Neuronal stem cell (in vitro differentiated cells): ENCODE data around the gene TBC1D12.

Experiments
- DNase-seq: peaks from one replicate; pipeline ENCODE4 v3.0.0-alpha.2; 2013; ENCODE audit warnings: low spot score
- H2AFZ ChIP-seq: one replicate; pipeline ENCODE4 v1.6.1; 2013; ENCODE audit warnings: mild to moderate bottlenecking, low read length, inconsistent platforms
- H2AK5ac ChIP-seq: 2 replicates; pipeline ENCODE4 v1.6.1; 2013; ENCODE audit warnings: low read depth, mild to moderate bottlenecking, inconsistent platforms, low read length, moderate library complexity, mixed read lengths
- H2BK120ac ChIP-seq: 2 replicates; pipeline ENCODE4 v1.6.1; 2013; ENCODE audit warnings: low read depth, mild to moderate bottlenecking, inconsistent platforms, low read length, moderate library complexity, mixed read lengths
- H2BK12ac ChIP-seq: one replicate; pipeline ENCODE4 v1.6.1; 2013; ENCODE audit warnings: low read length, inconsistent platforms
- H2BK15ac ChIP-seq: 2 replicates; pipeline ENCODE4 v1.6.1; 2013; ENCODE audit warnings: mild to moderate bottlenecking, low read length, inconsistent platforms, mixed read lengths
- H2BK5ac ChIP-seq: one replicate; pipeline ENCODE4 v1.6.1; 2013; ENCODE audit warnings: inconsistent platforms, mild to moderate bottlenecking, low read length, moderate library complexity
- H3K14ac ChIP-seq: one replicate; pipeline ENCODE4 v1.6.1; 2013; ENCODE audit warnings: low read length, inconsistent platforms
- H3K18ac ChIP-seq: 2 replicates; pipeline ENCODE4 v1.6.1; 2013; ENCODE audit warnings: low read length, inconsistent platforms
- H3K23ac ChIP-seq: 2 replicates; pipeline ENCODE4 v1.6.1; 2013; ENCODE audit warnings: low read depth, mild to moderate bottlenecking, mixed read lengths, low read length, inconsistent platforms; ENCODE audit not compliant: poor library complexity
- H3K27ac ChIP-seq: replicated peaks from 3 replicates; pipeline ENCODE4 v1.5.1; 2013; ENCODE audit warnings: low read length, inconsistent platforms
- H3K27me3 ChIP-seq, 3 experiments: 2 replicates each; pipeline ENCODE4 v1.6.1; 2013; ENCODE audit warnings: low read length in 3 of 3, mild to moderate bottlenecking in 2 of 3, inconsistent platforms in 1 of 3, low read depth in 1 of 3, mixed read lengths in 1 of 3, moderate library complexity in 1 of 3; ENCODE audit not compliant: control insufficient read depth in 3 of 3, insufficient read depth in 3 of 3
- H3K36me3 ChIP-seq, 2 donors: replicated peaks in 1 of 2; 2 replicates each; pipeline ENCODE4 v1.6.1; 2013; ENCODE audit warnings: low read length in 2 of 2; ENCODE audit not compliant: control insufficient read depth in 2 of 2, insufficient read depth in 2 of 2
- H3K4ac ChIP-seq: 2 replicates; pipeline ENCODE4 v1.6.1; 2013; ENCODE audit warnings: inconsistent platforms, mild to moderate bottlenecking, low read length, moderate library complexity
- H3K4me1 ChIP-seq, 2 donors: 1 replicate in 1 of 2; 2 replicates in 1 of 2; pipeline ENCODE4 v1.6.1; 2013; ENCODE audit warnings: low read length in 2 of 2, low read depth in 1 of 2; ENCODE audit not compliant: control insufficient read depth in 2 of 2, insufficient read depth in 1 of 2
- H3K4me2 ChIP-seq: one replicate; pipeline ENCODE4 v1.6.1; 2013; ENCODE audit warnings: mild to moderate bottlenecking, low read length, inconsistent platforms; ENCODE audit not compliant: insufficient read depth, poor library complexity, severe bottlenecking
- H3K4me3 ChIP-seq, 2 donors: 2 replicates each; pipeline ENCODE4 v1.5.1; 2013; ENCODE audit warnings: low read length in 2 of 2, mild to moderate bottlenecking in 2 of 2, inconsistent platforms in 1 of 2, moderate library complexity in 1 of 2
- H3K79me1 ChIP-seq: one replicate; pipeline ENCODE4 v1.6.1; 2013; ENCODE audit warnings: low read depth, mild to moderate bottlenecking, inconsistent platforms, low read length, moderate library complexity
- H3K9ac ChIP-seq: one replicate; pipeline ENCODE4 v1.6.1; 2013; ENCODE audit warnings: mild to moderate bottlenecking, low read depth, low read length, inconsistent platforms; ENCODE audit not compliant: poor library complexity
- H3K9me3 ChIP-seq, 2 donors: replicated peaks in 1 of 2; 2 replicates each; pipeline versions ENCODE3 to v1.6.1; 2013; ENCODE audit warnings: low read length in 2 of 2, mild to moderate bottlenecking in 2 of 2, inconsistent platforms in 1 of 2, low read depth in 1 of 2, mixed read lengths in 1 of 2, moderate library complexity in 1 of 2; ENCODE audit not compliant: control insufficient read depth in 2 of 2, insufficient read depth in 1 of 2
- H4K8ac ChIP-seq: one replicate; pipeline ENCODE4 v1.6.1; 2013; ENCODE audit warnings: low read depth, mild to moderate bottlenecking, inconsistent platforms, low read length, moderate library complexity
- H4K91ac ChIP-seq: one replicate; pipeline ENCODE4 v1.6.1; 2013; ENCODE audit warnings: low read length, low read depth, mild to moderate bottlenecking, inconsistent platforms; ENCODE audit not compliant: poor library complexity
- WGBS, 2 donors: extraction: QIAGEN DNeasy Blood & Tissue Kit; methylation state at CpG; one replicate each; pipeline ENCODE4 v1.1.7; 2013; ENCODE audit warnings: missing lambda C conversion rate in 2 of 2, mixed read lengths in 1 of 2; ENCODE audit not compliant: insufficient read length in 2 of 2, insufficient replicate concordance in 1 of 2; ENCODE audit errors: extremely low coverage in 2 of 2; 5-methylcytosine and 5-hydroxymethylcytosine counted together

TBC1D12 gene

DNA sequence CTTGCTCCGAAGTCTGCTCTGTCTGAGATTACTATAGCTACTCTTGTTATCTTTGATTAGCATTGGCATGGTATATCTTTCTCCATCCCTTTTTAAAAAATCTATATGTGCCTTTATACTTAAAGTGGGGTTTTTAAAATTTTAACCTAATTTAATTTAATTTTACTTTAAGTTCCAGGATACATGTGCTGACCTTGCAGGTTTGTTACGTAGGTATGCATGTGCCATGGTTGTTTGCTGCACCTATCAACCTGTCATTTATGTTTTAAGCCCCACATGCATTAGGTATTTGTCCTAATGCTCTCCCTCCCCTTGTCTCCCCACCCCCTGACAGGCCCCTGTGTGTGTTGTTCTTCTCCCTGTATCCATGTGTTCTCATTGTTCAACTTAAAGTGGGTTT is 54.6 kb downstream of the TBC1D12 start:
- no peak overlapping the region for H3K27ac ChIP-seq
- no peak for DNase-seq
- H3K27me3 ChIP-seq, result no peaks in the 10 kb centered on the region
- no peak overlapping the region for H3K4me3 ChIP-seq
- H4K8ac ChIP-seq, result no peak overlapping the region
- no peak overlapping the region for H2AFZ ChIP-seq
- H3K9ac ChIP-seq, result no peak overlapping the region
- no peak overlapping the region for H2AK5ac ChIP-seq
- H3K9me3 ChIP-seq, result peaks cover 2 to 12% of the 10 kb centered on the region in 2 donors
- no peak overlapping the region for H2BK120ac ChIP-seq
- no peak overlapping the region for H2BK5ac ChIP-seq
- no peaks in the 10 kb centered on the region for H3K36me3 ChIP-seq
- no peak overlapping the region for H3K4me2 ChIP-seq
- H3K18ac ChIP-seq, result no peak overlapping the region
- H3K79me1 ChIP-seq, result peaks cover 2% of the 10 kb centered on the region
- no peak overlapping the region for H3K14ac ChIP-seq
- no peak overlapping the region for H3K23ac ChIP-seq
- no peak overlapping the region for H4K91ac ChIP-seq
- WGBS, 2 donors, result no CpG with 5 or more reads among the region's 2 CpGs
- H3K4me1 ChIP-seq, result no peaks in the 10 kb centered on the region
- no peak overlapping the region for H2BK15ac ChIP-seq
- H3K4ac ChIP-seq, result no peak overlapping the region
- H2BK12ac ChIP-seq, result no peak overlapping the region

DNA sequence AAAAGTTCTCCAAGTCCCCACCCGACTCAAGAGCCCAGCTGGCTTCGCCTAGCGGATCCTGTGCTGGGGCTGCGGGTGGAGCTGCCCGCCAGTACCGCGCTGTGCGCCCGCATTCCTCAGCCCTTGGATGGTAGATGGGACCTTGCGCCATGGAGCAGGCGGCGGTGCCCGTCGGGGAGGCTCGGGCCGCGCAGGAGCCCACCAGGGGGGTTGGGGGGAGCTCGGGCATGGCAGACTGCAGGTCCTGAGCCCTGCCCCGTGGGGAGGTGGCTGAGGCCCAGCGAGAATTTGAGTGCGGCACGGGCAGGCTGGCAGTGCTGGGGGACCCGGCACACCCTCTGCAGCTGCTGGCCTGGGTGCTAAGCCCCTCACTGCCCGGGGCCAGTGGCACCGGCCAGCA is 57.0 kb downstream of the TBC1D12 start:
- H4K91ac ChIP-seq, result no peak overlapping the region
- no peak overlapping the region for H2BK15ac ChIP-seq
- H3K36me3 ChIP-seq, result no peaks in the 10 kb centered on the region
- H3K4me3 ChIP-seq, result peak overlapping the region in 1 of 2 donors; percentile 50
- H2AFZ ChIP-seq, result no peak overlapping the region
- WGBS, 2 donors, result no CpG with 5 or more reads among the region's 25 CpGs
- peak overlapping the region; percentile 3 for H3K23ac ChIP-seq
- H3K4me2 ChIP-seq, result no peak overlapping the region
- no peak overlapping the region for H2BK5ac ChIP-seq
- H3K4ac ChIP-seq, result no peak overlapping the region
- no peak overlapping the region for H3K9ac ChIP-seq
- no peaks in the 10 kb centered on the region for H3K4me1 ChIP-seq
- peak overlapping the region; percentile 41 for H2BK12ac ChIP-seq
- no peak overlapping the region for H3K27ac ChIP-seq
- H2AK5ac ChIP-seq, result no peak overlapping the region
- peaks cover 2% of the 10 kb centered on the region for H3K79me1 ChIP-seq
- H4K8ac ChIP-seq, result no peak overlapping the region
- no peak overlapping the region for H2BK120ac ChIP-seq
- H3K14ac ChIP-seq, result no peak overlapping the region
- H3K18ac ChIP-seq, result no peak overlapping the region
- no peak for DNase-seq
- no peaks in the 10 kb centered on the region for H3K27me3 ChIP-seq
- peaks cover 2 to 13% of the 10 kb centered on the region in 2 donors for H3K9me3 ChIP-seq

DNA sequence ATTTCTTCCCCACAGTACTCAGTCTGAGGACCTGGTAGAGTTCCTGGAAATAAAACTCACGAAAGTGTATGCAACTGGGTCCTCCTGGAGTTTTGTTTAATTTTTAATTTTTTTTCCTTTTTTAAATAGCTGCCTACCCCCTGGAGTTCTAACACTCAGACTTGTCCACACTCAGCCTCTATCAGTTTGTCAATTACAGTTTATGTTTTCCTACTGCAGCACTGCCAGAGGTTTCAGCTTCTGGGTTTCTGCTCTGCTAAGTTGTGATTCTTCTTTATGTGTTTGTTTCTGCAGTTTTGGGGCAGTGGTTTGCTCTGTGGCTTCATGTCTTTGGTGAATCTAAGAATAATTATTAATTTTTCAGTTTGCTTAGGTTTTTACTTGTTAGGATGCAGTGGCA is 59.2 kb downstream of the TBC1D12 start:
- Histone ChIP-seq H2BK120ac (no peak overlapping the region), H3K36me3 (no peaks in the 10 kb centered on the region), H4K8ac (no peak overlapping the region), H3K4me3 (no peak overlapping the region), H3K18ac (no peak overlapping the region), H2AK5ac (no peak overlapping the region), H3K79me1 (peaks cover 2% of the 10 kb centered on the region), H3K27me3 (no peaks in the 10 kb centered on the region), H3K9me3 (peaks cover 2 to 7% of the 10 kb centered on the region in 2 donors), H3K23ac (no peak overlapping the region), H2BK12ac (no peak overlapping the region), H3K14ac (no peak overlapping the region), H3K4me1 (no peaks in the 10 kb centered on the region), H4K91ac (no peak overlapping the region), H3K4me2 (no peak overlapping the region), H2AFZ (no peak overlapping the region), H3K9ac (no peak overlapping the region), H3K4ac (no peak overlapping the region), H2BK5ac (no peak overlapping the region), H3K27ac (no peak overlapping the region), H2BK15ac (no peak overlapping the region)
- no peak for DNase-seq
- no CpG with 5 or more reads among the region's 1 CpG for WGBS, 2 donors

DNA sequence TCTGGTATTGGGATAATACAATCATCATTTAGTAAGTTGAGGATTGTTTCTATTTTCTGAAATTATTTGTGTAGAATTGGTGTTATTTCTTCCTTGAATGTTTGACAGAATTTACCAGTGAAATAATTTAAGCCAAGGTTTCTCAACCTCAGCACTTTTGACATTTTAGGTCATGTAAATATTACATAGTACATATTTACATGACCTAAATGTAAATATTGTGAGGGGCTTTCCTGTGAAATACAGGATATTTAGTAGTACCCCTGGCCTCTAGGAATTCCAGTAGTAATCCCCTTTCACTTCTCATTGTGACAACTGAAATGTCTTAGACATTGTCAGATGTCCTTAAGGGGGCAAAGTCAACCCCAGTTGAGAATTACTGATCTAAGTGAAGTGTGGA is 59.8 kb downstream of the TBC1D12 start:
- Histone ChIP-seq H3K79me1 (peaks cover 2% of the 10 kb centered on the region), H2BK12ac (no peak overlapping the region), H3K9me3 (peaks cover 2 to 7% of the 10 kb centered on the region in 2 donors), H3K9ac (no peak overlapping the region), H3K14ac (no peak overlapping the region), H3K18ac (no peak overlapping the region), H2BK15ac (no peak overlapping the region), H2AK5ac (no peak overlapping the region), H2BK120ac (no peak overlapping the region), H3K27ac (no peak overlapping the region), H2AFZ (no peak overlapping the region), H3K36me3 (no peaks in the 10 kb centered on the region), H3K23ac (no peak overlapping the region), H3K27me3 (no peaks in the 10 kb centered on the region), H3K4me3 (no peak overlapping the region), H3K4me2 (no peak overlapping the region), H4K8ac (no peak overlapping the region), H3K4me1 (no peaks in the 10 kb centered on the region), H3K4ac (no peak overlapping the region), H4K91ac (no peak overlapping the region), H2BK5ac (no peak overlapping the region)
- no peak for DNase-seq
